Inferior parietal cortex (tissue), 1 donor: ENCODE results near the gene STK4.
A peak's percentile ranks its signal among the peaks of the same experiment; 100 is the strongest.

Experiments used
- DNase-seq: peaks from one replicate; pipeline ENCODE4 v3.0.0-alpha.2; 2016; ENCODE audit errors: extremely low spot score

STK4 gene

GRCh38 chr20:45085867-45086266 lies 119.6 kb downstream of the STK4 start:
- DNase-seq = no peak

GRCh38 chr20:45087097-45087790 lies 120.9 kb downstream of the STK4 start:
- DNase-seq = no peak

- peak; percentile 32 for DNase-seq
Measured at GRCh38 chr20:45087814-45088213, 121.5 kb downstream of the STK4 start.

- DNase-seq = no peak
Measured at GRCh38 chr20:45088247-45088646, 121.9 kb downstream of the STK4 start.

DNA sequence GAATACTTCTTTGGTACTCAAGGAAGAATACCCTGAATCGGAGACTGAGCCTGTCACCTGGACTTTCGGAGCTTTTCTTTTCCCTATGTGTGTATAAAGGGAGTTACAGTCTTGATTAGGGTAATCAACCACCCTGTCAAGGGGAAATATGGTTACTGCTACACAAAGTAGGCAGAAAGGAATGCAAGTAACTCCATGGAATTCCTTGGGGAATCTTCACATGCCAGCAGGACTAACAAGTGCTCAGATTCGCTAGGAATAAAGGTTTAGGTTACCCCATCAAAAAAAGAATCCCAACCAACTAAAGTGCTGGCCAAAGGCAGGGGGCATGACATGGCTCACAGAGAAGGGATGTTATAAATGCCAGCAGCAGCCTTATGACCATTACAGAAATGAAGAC lies 124.2 kb downstream of the STK4 start:
- no peak for DNase-seq

- no peak for DNase-seq
Measured at GRCh38 chr20:45091366-45091765, 125.1 kb downstream of the STK4 start.

GRCh38 chr20:45092898-45093297 lies 126.6 kb downstream of the STK4 start:
- no peak for DNase-seq

GRCh38 chr20:45094201-45094600 lies 127.9 kb downstream of the STK4 start:
- DNase-seq = no peak

DNA sequence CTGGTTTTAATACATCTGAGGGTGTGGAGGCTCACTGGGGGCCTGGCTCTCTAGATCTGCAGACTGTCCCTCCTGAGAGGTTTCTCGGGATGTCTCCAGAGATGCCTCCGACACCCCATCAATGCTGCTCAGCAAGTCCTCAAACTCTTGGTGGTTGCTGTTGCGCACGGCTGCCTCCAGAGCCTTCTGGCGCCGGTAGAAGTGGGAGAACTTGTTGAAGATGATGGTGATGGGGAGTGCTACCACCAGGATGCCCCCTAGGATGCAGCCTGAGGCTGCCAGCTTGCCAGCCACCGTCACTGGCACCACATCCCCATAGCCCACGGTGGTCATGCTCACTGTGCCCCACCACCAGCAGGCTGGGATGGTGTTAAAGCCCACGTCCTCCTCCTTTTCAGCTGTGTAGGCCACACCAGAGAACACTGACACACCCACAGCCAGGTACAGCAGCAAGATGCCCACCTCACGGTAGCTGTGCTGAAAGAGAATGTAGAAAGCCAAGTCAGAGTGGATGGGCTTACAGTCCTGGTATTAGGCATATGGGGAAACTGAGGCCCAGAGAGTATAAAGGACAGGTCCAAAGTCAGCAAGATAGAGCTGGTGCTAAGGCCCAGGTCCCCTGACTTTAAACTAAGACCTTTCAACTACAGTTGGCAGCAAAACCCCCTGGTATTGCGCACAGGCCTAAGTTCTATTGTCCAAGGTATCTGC lies 128.7 kb downstream of the STK4 start:
- no peak for DNase-seq

DNA sequence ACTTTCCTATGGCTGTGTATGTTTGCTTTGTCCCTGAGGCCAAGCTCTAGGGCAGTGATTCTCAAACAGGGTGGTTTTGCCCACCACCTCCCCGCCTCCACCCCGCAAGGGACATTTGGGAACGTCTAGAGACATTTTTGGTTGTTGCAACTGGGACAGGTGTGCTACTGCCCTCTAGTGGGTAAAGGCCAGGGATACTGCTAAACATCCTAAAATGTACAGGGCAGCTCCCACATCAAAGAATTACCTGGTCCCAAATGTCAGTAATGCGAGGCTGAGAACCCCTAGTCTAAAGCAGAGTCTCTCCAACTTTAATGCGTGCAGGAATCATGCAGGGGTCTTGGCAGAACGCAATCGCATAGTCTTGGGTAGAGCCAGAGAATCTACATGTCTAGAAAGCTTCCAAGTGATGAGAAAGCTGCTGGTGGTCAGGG lies 129.5 kb downstream of the STK4 start:
- DNase-seq = peak; percentile 85

GRCh38 chr20:45096781-45097180 lies 130.5 kb downstream of the STK4 start:
- peak; percentile 30 for DNase-seq

DNA sequence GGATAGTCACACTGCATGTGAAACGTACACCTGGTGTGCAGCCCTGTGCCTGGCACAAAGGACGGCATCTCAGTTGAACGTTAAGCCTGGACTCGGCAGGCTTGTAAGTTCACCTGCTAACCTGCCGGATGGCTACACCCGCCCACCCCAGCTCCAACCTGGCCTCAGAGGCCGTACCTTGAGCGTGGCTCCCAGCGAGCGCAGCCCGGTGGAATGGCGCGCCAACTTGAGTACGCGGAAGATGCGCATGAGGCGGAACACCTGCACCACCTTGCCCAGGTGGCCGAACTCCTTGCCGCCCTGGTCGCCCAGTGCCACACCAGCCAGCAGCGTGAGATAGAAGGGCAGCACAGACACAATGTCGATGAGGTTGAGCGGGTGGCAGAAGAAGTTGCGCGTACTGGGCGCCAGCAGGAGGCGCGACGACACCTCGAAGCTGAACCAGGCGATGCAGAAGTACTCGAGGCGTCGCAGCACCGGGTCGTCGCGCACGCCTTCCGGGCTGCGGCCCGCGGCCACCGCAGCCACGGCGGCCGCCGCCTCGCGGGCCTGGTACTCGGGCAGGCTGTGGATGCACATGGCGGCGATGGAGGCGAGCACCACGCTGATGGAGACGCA lies 131.3 kb downstream of the STK4 start:
- no peak for DNase-seq

DNA sequence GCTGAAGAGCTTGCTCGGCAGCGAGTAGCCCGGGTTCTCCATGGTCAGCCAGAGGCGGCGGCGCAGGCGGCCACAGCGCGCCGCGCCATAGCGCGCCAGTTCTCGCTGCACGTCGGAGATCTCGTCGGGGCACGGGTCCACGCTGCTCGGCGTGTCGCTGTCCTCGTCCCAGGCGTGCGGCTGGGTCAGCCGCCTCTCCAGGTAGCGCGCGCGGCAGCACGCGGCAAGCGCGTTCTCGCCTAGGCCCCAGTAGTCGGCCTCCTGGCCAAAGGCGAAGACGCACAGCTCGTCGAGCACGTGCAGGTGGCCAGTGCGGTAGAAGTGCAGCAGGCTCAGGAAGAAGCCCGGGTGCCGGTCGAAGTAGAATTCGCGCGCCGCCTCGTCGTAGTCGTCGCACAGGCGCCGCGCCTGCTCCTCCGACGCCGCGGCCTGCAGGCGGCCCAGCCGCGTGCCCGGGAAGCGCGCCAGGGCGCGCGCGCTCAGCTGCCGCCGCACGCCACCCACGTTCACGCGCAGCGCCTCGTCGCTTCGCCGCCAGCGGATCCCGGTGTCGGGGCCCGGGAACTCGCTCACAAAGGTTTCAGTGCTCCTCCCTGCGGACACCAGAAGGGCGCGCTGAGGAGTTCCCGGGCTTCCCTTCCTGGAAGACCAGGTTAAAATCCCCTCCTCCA lies 131.9 kb downstream of the STK4 start:
- DNase-seq = no peak

DNA sequence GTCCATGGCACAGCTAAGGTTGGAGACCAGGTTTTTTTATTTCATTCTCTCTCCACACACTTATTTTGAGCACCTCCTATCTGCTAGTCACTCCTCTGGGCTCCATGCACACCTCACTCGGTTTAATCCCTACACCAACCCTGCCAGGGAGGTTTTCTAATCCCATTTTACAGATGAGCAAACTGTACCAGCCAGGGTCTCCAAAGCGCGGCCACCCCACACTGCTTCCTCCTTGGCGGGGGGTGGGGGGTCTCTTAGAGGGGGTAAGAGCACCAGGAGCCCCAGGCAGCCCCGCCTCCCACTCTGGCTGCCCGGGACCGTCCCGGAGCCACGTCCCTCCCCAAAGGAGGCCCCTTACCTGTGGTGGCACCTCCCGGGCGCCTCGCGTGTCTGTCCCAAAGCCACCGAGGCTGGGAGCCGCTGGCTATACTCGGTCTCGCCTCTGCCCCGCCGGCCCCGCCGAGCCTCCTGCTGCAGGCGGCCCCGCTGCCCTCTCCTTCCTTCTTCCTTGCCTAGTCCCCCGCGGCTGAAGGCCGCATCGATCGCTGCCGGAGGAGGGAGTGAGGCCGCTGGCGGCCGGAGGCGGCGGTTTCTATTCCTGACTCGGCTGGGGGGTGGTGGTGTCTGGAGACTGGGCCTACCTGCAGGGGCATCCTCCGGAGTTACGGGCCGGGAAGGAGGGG lies 134.4 kb downstream of the STK4 start, which contains the start of gene KCNS1:
Gene KCNS1, minus strand, starts transcription at position 565 of the 683 bp plus-strand sequence. CDS start 1,891 bp downstream, outside the sequence.
- DNase-seq = no peak

GRCh38 chr20:45101333-45101850 lies 135.1 kb downstream of the STK4 start:
- DNase-seq = no peak

DNA sequence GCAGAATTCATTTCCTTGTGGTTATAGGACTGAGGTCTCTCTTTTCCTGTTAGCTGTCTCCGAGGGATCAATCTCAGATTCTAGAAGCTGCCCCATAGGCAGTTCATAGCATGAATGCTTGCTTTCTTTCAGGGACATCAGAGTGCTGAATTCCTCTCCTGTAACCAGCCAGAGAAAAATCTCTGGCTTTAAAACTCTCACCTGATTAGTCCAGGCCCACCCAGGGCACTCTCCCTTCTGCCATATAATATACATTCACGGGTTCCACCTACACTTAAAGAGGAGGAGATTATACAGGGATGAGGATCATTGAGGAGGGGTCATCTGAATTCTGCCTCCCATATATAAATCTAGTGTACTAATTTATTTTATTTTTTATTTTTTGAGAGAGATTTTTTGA lies 136.8 kb downstream of the STK4 start:
- DNase-seq = no peak

- DNase-seq = peak; percentile 45
Measured at GRCh38 chr20:45104786-45105185, 138.5 kb downstream of the STK4 start.

DNA sequence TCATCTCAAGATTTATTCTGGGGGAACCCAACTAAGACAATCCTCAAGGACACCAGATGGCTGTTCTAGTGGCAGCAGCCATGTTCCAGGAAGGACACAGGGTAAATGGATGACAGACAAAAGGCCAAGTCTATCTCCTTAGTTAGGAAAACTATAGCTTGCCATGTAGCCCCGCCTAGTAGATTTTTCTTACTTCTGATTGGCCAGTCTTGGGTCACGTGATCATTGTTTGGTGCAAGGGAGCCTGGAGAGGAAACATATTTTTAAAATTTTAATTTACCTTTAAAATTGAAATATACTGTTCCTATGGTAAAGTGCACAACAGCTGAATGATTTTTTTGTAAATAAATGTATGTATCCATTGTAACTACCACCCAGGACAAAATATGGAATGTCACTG lies 139.0 kb downstream of the STK4 start:
- no peak for DNase-seq

DNA sequence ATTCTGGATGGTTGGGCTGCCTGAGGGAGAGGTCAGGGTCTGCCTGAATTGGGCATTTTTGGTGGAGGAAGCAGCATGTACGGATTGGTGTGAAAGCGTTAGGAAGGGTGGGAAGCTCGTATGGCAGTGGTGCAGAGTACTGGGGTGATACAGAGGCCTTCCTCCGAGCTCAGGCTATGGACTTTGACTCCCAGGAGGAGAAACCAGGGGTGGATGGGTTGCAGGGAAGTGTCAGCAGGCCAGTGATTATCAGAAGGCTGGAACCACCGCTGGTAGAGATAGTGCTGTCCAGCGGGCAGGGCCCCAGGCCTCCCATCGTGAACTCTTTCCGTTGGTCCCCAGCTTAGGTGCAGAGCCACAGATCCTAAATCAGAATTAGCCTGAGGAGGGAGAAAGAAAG lies 143.3 kb downstream of the STK4 start:
- DNase-seq = no peak

DNA sequence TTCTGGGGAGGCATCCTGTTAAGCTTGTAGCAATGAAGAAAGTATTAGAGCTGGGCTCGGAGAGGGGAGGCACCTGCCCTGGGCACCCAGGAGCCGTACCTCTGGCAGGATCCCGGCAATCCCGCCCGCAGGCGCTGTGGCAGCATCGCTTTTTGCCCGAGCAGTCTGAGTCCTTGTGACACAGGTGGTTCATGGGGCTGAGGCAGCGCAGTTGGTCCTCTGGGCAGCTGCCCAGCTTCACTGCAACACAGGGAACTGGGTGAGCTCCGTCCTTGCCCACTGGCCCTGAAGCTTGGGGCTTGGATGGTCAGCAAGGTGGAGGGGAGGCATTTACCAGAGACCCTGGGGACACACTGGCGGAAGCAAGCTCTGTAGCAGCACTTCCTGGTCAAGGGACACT lies 144.0 kb downstream of the STK4 start:
- no peak for DNase-seq

- no peak for DNase-seq
Measured at GRCh38 chr20:45111285-45111684, 145.0 kb downstream of the STK4 start.
